ENCODE measurements around the gene OGFOD3.
A peak's percentile ranks its signal among the peaks of the same experiment; 100 is the strongest.

OGFOD3 gene

GRCh38 chr17:82370471-82371332 lies 47.7 kb downstream of the OGFOD3 start:
- TF ChIP-seq, protein P1, sequence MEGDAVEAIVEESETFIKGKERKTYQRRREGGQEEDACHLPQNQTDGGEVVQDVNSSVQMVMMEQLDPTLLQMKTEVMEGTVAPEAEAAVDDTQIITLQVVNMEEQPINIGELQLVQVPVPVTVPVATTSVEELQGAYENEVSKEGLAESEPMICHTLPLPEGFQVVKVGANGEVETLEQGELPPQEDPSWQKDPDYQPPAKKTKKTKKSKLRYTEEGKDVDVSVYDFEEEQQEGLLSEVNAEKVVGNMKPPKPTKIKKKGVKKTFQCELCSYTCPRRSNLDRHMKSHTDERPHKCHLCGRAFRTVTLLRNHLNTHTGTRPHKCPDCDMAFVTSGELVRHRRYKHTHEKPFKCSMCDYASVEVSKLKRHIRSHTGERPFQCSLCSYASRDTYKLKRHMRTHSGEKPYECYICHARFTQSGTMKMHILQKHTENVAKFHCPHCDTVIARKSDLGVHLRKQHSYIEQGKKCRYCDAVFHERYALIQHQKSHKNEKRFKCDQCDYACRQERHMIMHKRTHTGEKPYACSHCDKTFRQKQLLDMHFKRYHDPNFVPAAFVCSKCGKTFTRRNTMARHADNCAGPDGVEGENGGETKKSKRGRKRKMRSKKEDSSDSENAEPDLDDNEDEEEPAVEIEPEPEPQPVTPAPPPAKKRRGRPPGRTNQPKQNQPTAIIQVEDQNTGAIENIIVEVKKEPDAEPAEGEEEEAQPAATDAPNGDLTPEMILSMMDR (IDR thresholded peaks at IDR 0.05; ENCODE audit: control extremely low read depth, extremely low read depth, low read depth, missing control alignments): peak; percentile 14
- POLR2A ChIA-PET: interaction anchor here (1.2 kb wide), 1 partner anchor 142 kb away, joined by 4 read pairs; the partner anchor contains the start of gene SLC16A3
- peak; percentile 68 for DNase-seq (ENCODE audit: extremely low spot score)
- CTCF ChIA-PET: interaction anchor here (0.8 to 5.4 kb wide), 8 partner anchors 9 to 333 kb away, joined by 3 to 35 read pairs (median 4); partner anchors contain the start of gene DCXR

DNA sequence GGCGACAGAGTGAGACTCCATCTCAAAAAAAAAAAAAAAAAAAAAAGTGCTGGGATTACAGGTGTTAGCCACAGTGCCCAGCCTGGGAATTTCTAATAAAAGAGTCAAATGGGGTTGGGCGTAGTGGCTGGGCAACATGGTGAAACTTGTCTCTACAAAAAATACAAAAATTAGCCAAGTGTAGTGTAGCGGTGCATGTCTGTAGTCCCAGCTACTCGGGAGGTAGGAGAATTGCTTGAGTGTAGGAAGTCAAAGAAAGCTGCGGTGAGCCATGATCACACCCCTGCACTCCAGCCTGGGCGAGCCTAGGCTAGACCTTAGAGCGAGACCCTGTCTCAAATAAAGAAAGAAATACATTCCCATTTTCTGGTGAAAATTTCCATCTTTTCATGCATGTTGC lies 49.2 kb downstream of the OGFOD3 start:
- ChIA-PET POLR2A (no interaction called here), CTCF (interaction anchor here (1.7 to 5.4 kb wide), 2 partner anchors 18 to 332 kb away, joined by 4 to 35 read pairs; partner anchors contain the start of gene DCXR)
- no peak for DNase-seq (ENCODE audit: extremely low spot score)
- TF ChIP-seq, protein P1 (IDR thresholded peaks at IDR 0.05; ENCODE audit: control extremely low read depth, extremely low read depth, low read depth, missing control alignments): no peak

DNA sequence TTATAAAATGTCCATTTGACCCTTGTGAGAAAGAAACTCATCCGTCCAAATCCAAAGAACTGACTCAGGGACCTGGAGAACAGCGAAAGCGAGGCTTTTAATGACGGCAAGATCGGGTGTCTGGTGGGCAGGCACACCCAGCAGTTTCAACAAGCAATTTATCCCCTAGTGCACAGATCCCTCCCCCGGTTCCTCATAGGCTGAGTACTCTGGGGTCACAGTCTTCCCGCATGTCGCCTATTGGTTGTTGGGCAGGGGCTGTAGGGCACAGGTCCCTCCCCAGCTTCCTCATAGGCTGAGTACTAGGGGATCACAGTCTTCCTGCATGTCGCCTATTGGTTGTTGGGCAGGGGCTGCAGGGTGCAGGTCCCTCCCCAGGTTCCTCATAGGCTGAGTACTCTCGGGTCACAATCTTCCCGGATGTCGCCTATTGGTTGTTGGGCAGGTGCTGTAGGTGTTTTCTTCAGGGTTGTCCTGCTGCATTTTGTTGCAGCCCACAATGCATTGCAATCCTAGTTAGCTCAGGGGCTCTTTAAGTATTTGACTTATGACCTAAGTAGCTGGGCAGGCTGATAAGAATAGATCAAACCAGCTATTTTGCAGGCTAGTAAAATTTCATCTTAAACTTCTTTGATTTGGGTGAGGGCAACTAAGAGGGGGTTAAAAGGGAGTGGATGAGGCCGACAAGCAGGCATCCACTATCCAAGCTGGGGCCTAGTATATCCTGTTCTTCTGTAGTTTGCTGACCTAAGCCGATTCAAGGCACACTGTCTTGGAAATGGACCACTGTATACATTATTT lies 50.5 kb downstream of the OGFOD3 start:
- CTCF ChIA-PET: no interaction called here
- TF ChIP-seq, protein P1 (IDR thresholded peaks at IDR 0.05; ENCODE audit: control extremely low read depth, extremely low read depth, low read depth, missing control alignments): no peak
- POLR2A ChIA-PET: no interaction called here
- no peak for DNase-seq (ENCODE audit: extremely low spot score)

DNA sequence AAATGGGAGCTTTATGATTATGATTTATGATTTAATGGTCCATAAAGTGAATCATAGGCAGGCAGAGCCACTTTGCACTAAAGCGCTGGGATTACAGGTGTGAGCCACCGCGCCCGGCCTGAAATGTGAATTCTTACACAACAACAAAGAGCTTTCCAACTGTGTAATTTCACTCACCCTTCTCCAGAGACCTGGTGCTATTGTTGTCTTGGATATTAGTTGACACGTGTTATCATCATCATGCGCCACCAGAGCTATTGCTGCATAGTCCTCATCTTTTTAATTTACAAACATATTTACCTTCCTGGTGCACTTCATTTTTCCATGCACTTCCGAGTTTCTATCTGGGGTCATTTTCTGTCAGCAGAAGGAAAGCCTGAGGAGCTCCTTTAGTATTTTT lies 51.6 kb downstream of the OGFOD3 start:
- CTCF ChIA-PET: interaction anchor here (1.0 to 2.3 kb wide), 5 partner anchors 10 to 34 kb away, joined by 3 to 9 read pairs (median 4); no protein-coding TSS in a partner anchor
- POLR2A ChIA-PET: no interaction called here
- TF ChIP-seq, protein P1 (IDR thresholded peaks at IDR 0.05; ENCODE audit: control extremely low read depth, extremely low read depth, low read depth, missing control alignments): no peak
- no peak for DNase-seq (ENCODE audit: extremely low spot score)

GRCh38 chr17:82365606-82366295 lies 52.6 kb downstream of the OGFOD3 start:
- ChIA-PET CTCF (interaction anchor here (0.9 to 2.3 kb wide), 7 partner anchors 9 to 189 kb away, joined by 3 to 9 read pairs (median 4); no protein-coding TSS in a partner anchor), POLR2A (no interaction called here)
- TF ChIP-seq, protein P1 (IDR thresholded peaks at IDR 0.05; ENCODE audit: control extremely low read depth, extremely low read depth, low read depth, missing control alignments): no peak
- DNase-seq (ENCODE audit: extremely low spot score): no peak
